Stimulated activated CD8-positive, alpha-beta memory T cell treated with anti-CD3 and anti-CD28 coated beads, Interleukin-2, amount 100 ng/mL, for 1 hour (primary cell): ENCODE measurements around the gene SPX.

Experiments
- DNase-seq, 2 donors: peaks; one replicate each; pipeline ENCODE4 v3.0.0-alpha.2; 2020; ENCODE audit warnings: low read depth in 2 of 2

The SPX gene

DNA sequence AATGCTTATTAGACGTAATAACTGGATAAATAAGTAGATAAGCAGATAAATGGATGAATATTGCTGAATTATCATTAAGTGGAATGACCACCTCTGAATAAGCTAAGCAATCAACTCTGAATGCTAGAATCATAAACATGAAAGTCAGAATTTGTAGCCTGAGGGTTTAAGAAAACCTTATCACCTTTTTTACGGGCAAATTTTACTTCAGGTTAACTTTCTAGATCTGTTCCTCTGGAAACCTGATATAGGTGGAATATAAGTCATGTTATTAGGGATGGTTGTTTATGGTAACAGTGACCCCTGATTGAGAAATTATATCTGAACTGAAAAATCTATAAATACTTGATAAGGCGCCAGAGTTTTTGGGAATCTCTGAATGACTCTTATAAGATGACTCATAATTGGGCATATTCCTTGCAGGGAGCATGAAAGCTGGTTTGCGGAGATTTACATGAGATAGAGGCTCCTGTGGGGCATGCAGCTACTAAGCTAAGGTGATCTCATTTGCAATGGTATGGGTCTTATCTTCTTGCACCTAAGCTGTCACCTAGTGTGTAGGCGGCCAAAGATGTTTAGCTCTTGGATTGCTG, 12.1 kb downstream of the SPX start:
- no peak for DNase-seq

- DNase-seq: no peak
These were observed 13.7 kb downstream of the SPX start for GRCh38 chr12:21539797-21540196.

DNA sequence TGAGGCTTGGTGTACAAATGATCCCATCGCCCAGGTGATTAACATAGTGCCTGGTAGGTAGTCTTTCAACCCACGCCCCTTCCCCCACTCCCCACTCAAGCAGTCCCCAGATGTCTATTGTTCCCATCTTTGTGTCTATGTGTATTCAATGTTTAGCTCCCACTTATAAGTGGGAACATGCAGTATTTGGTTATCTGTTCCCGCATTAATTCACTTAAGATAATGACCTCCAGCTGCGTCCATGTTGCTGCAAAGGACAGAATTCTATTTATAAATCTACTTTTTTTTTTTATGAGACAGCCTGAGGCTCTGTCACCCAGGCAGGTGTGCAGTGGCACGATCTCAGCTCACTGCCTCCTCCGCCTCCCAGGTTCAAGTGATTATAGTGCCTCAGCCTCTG, 15.7 kb downstream of the SPX start:
- no peak for DNase-seq

GRCh38 chr12:21542403-21542802, 16.3 kb downstream of the SPX start:
- DNase-seq: no peak

- no peak for DNase-seq
These were observed 17.1 kb downstream of the SPX start for GRCh38 chr12:21543151-21543550.

DNA sequence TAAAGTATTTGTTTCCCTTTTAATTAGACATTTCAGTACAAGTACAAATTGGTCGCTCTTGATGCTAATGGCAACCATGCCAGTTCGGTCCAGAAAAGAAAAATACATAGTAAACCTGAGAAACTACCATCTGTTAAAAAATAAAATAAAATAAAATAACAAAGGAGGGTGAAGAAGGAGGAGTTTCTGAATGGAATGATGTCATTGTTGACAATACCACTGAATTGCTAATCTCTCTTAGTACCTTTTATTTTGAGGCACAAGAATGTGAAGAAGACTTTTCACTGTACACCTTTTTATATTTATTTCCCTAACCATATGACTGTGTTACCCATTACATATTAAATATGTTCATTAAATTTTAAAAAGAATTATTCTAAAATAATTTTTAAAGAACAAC, 19.5 kb downstream of the SPX start:
- no peak for DNase-seq

GRCh38 chr12:21546716-21547115, 20.6 kb downstream of the SPX start:
- DNase-seq: no peak

GRCh38 chr12:21547437-21547836, 21.3 kb downstream of the SPX start:
- DNase-seq: no peak

GRCh38 chr12:21551841-21552465, 25.9 kb downstream of the SPX start:
- no peak for DNase-seq

DNA sequence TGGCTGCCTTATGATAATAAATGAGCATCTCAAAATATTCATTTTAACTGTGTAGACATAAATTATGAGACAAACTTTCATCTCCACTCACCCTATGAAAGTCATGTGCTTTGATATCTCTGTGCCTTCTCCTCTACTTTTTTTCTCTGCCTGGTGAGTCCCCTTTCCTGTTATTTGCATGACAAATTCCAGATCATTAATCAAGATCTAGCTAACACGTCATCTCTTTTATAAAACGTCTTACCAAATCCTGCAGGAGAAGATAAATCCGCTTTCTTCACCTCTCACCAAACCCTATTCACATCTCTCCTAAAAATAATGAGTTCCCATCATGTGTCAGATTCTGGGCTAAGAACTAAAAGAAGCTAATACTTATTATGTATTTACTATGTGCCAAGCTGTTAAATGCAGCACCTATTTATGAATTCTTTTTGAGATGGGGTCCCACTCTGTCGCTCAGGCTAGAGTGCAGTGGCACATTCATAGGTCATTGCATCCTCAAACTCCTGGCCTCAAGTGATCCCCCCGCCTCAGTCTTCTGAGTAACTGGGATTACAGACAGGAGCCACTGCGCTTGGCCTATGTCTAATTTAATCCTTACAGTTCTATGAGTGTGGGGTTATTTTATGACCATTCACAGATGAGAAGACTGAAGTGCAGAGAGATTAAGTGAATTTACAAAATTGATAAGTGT, 26.7 kb downstream of the SPX start:
- DNase-seq: no peak

- no peak for DNase-seq
These were observed 27.2 kb downstream of the SPX start for GRCh38 chr12:21553329-21553675.

- no peak for DNase-seq
These were observed 32.1 kb downstream of the SPX start for GRCh38 chr12:21558100-21558679.

DNA sequence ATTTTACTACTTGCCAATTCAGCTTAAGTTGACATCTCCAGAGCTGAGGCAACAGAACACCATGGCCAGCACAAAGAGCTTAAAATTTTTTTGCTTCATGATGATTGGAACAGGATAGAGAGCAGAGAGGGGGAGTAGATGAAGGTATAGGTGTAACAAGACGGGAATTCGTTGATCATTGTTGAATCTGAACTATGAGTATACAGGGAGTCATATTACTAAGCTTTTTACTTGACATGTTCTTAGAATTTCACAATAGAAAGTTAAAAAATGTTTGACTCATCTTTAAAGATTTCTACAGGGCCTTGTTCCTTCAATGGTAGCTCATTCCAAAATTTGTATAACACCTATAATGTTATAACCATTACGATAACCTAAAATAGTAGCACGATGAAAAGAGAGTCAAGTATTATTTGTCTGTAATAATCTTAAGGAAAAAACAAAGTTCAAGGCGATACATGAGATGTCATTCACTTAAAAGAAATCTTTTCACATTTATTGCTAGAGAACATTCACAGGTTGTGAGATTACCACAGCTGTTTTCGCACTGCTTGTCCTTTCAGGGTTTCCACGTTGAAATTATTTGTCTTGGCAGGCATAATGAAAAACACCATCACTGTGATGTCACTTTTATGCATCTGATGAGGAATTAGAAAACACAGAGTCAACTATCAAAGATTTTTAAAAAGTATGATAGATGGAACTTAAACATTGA, 33.9 kb downstream of the SPX start:
- no peak for DNase-seq

DNA sequence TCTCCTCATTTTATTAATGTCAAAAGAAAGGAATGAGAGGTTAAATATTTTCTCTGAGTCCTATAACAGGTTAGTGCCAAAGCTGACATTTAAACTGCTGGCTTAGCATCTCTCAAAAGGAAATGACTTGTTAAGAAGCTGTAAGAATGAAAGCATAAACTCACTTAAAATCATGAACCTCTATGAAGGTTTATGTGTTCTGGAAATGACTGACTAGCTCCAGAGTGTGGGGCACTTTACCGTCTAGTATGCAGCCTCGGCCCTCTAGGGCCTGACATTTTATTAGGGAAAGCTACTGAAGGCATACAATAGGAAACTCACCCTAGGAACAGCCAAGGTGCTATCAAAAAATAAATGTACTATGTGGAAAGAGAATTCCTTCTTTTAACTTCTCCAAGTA, 35.1 kb downstream of the SPX start:
- no peak for DNase-seq

DNA sequence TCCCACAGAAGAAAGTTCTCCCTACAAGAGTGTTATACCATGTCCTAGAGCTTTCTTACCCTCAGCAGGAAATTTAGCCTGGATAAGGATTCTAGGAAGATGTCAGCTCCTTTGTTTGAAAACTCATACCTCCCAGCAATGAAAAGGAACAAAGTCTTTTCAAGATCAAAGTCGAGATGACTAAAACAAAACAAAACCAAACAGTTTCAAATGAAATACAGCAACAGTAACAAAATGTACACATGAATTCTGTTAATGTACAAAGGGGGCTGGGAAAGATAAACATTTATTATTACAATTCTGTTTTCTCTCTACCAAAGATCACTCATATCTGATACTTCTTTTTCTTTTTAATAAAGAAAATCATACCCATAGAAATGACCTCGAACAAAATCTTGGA, 36.8 kb downstream of the SPX start:
- DNase-seq: no peak

- no peak for DNase-seq
These were observed 40.3 kb downstream of the SPX start for GRCh38 chr12:21566223-21566906.

GRCh38 chr12:21566907-21567394, 40.9 kb downstream of the SPX start:
- DNase-seq: no peak

DNA sequence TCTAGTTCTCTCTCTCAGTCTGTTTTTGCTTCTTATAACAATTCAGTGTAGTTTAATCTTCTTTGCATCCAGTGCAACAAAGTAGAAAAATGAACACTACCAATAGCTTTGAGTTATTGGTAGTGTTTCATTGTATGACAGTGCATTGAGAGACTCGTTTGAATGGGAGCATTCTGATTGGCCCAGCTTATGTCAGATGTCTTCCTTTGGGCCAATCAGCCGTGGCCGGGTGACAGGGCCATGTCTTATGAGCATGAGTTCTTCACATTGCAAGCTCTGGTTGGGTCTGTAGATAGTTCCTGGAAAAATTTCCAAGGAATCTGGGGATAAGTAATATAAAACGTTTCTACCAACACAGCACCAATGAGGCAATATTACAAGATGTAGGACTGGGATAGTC, 42.0 kb downstream of the SPX start:
- DNase-seq: no peak

GRCh38 chr12:21571046-21571445, 45.0 kb downstream of the SPX start:
- DNase-seq: no peak

GRCh38 chr12:21573733-21574358, 47.8 kb downstream of the SPX start:
- no peak for DNase-seq

- DNase-seq: no peak
These were observed 50.3 kb downstream of the SPX start for GRCh38 chr12:21576431-21576830.
